SK-N-SH treated with all-trans-retinoic acid at 6 μM for 48 hours (cell line): ENCODE results near the gene SMARCAL1.

Experiments
- ATAC-seq: fragments of 200-7000 bp; cut with Tn5 transposase; 3 replicates; pipeline ENCODE4 v1.9.1; 2020; ENCODE audit warnings: mild to moderate bottlenecking, moderate library complexity
- ARNTL ChIP-seq: fragments of 450-650 bp; formaldehyde crosslinking; IDR thresholded peaks from 2 replicates; pipeline ENCODE4 v1.5.0; 2020; ENCODE audit warnings: low read depth, mild to moderate bottlenecking, moderate library complexity, borderline replicate concordance
- BACH2 ChIP-seq: fragments of 250-450 bp; sonication (Bioruptor Pico); IDR thresholded peaks from 2 replicates; pipeline ENCODE4 v1.9.0; 2021; ENCODE audit warnings: mild to moderate bottlenecking, borderline replicate concordance
- CREB5 ChIP-seq: fragments of 250-450 bp; sonication (Bioruptor Pico); IDR thresholded peaks from 2 replicates; pipeline ENCODE4 v1.5.1; 2020; ENCODE audit warnings: low read depth, mild to moderate bottlenecking, moderate library complexity
- CSDC2 ChIP-seq: fragments of 250-450 bp; sonication (Bioruptor Pico); IDR thresholded peaks from 2 replicates; pipeline ENCODE4 v1.5.0; 2020; ENCODE audit warnings: mild to moderate bottlenecking, moderate library complexity
- CSRNP3 ChIP-seq: fragments of 250-450 bp; sonication (Bioruptor Pico); IDR thresholded peaks from 2 replicates; pipeline ENCODE4 v1.5.1; 2021; ENCODE audit warnings: mild to moderate bottlenecking, moderate library complexity
- ESRRG ChIP-seq: fragments of 250-450 bp; sonication (Bioruptor Pico); IDR thresholded peaks from 2 replicates; pipeline ENCODE4 v1.6.1; 2021; ENCODE audit warnings: mild to moderate bottlenecking
- GLIS3 ChIP-seq: fragments of 250-450 bp; sonication (Bioruptor Pico); IDR thresholded peaks from 2 replicates; pipeline ENCODE4 v1.5.0; 2020; ENCODE audit warnings: mild to moderate bottlenecking, moderate library complexity
- ISL1 ChIP-seq: fragments of 250-450 bp; sonication (Bioruptor Pico); IDR thresholded peaks from 2 replicates; pipeline ENCODE4 v2.1.2; 2022; ENCODE audit warnings: mild to moderate bottlenecking, moderate library complexity
- OSR1 ChIP-seq: fragments of 250-450 bp; sonication (Bioruptor Pico); IDR thresholded peaks from 2 replicates; pipeline ENCODE4 v1.8.0; 2022; ENCODE audit warnings: moderate library complexity, mild to moderate bottlenecking, inconsistent platforms
- PATZ1 ChIP-seq: fragments of 250-450 bp; sonication (Bioruptor Pico); IDR thresholded peaks from 2 replicates; pipeline ENCODE4 v1.8.0; 2020; ENCODE audit warnings: mild to moderate bottlenecking, moderate library complexity, borderline replicate concordance
- POU6F1 ChIP-seq: fragments of 250-450 bp; sonication (Bioruptor Pico); IDR thresholded peaks from 2 replicates; pipeline ENCODE4 v1.8.0; 2021; ENCODE audit warnings: low read depth, mild to moderate bottlenecking, moderate library complexity, borderline replicate concordance
- PPARA ChIP-seq: fragments of 250-450 bp; sonication (Bioruptor Pico); IDR thresholded peaks from 2 replicates; pipeline ENCODE4 v1.5.0; 2020; ENCODE audit warnings: mild to moderate bottlenecking, borderline replicate concordance
- RARB ChIP-seq: fragments of 250-450 bp; sonication (Bioruptor Pico); IDR thresholded peaks from 2 replicates; pipeline ENCODE4 v1.8.0; 2021; ENCODE audit warnings: mild to moderate bottlenecking, moderate library complexity
- SNAI2 ChIP-seq: fragments of 250-450 bp; sonication (Bioruptor Pico); IDR thresholded peaks from 2 replicates; pipeline ENCODE4 v1.5.0; 2020; ENCODE audit warnings: mild to moderate bottlenecking, moderate library complexity
- TCF4 ChIP-seq: fragments of 250-450 bp; sonication (Bioruptor Pico); IDR thresholded peaks from 2 replicates; pipeline ENCODE4 v1.8.0; 2021; ENCODE audit warnings: mild to moderate bottlenecking, moderate library complexity, borderline replicate concordance
- TOX ChIP-seq: fragments of 250-450 bp; sonication (Bioruptor Pico); IDR thresholded peaks from 2 replicates; pipeline ENCODE4 v1.8.0; 2021; ENCODE audit warnings: mild to moderate bottlenecking, moderate library complexity, borderline replicate concordance
- ZC3H10 ChIP-seq: fragments of 250-450 bp; sonication (Bioruptor Pico); IDR thresholded peaks from 2 replicates; pipeline ENCODE4 v1.5.1; 2021; ENCODE audit warnings: mild to moderate bottlenecking, moderate library complexity
- ZFP3 ChIP-seq: fragments of 250-450 bp; sonication (Bioruptor Pico); IDR thresholded peaks from 2 replicates; pipeline ENCODE4 v1.5.0; 2020; ENCODE audit warnings: mild to moderate bottlenecking, moderate library complexity
- ZFP30 ChIP-seq: fragments of 450-650 bp; formaldehyde crosslinking; IDR thresholded peaks from 2 replicates; pipeline ENCODE4 v1.5.0; 2022; ENCODE audit warnings: mild to moderate bottlenecking, moderate library complexity
- ZNF565 ChIP-seq: fragments of 450-650 bp; formaldehyde crosslinking; conservative IDR thresholded peaks from 2 replicates; pipeline ENCODE4 v1.5.0; 2020; ENCODE audit warnings: low read depth, mild to moderate bottlenecking, moderate library complexity
- ZNF70 ChIP-seq: fragments of 450-650 bp; formaldehyde crosslinking; IDR thresholded peaks from 2 replicates; pipeline ENCODE4 v1.5.0; 2020; ENCODE audit warnings: mild to moderate bottlenecking, moderate library complexity
- ZNF8 ChIP-seq: fragments of 450-650 bp; formaldehyde crosslinking; IDR thresholded peaks from 2 replicates; pipeline ENCODE4 v1.5.0; 2020; ENCODE audit warnings: mild to moderate bottlenecking, moderate library complexity

Gene SMARCAL1

GRCh38 chr2:216516730-216517350 lies 104.6 kb downstream of the SMARCAL1 start:
- no peak for TF ChIP-seq RARB (CRISPR knock-in tag)
- no peak for TF ChIP-seq TCF4 (CRISPR knock-in tag)
- TF ChIP-seq OSR1 (CRISPR knock-in tag): no peak
- TF ChIP-seq GLIS3 (CRISPR knock-in tag): no peak
- TF ChIP-seq CREB5: no peak
- TF ChIP-seq CSRNP3: no peak
- TF ChIP-seq ISL1 (CRISPR knock-in tag): no peak
- TF ChIP-seq ESRRG (CRISPR knock-in tag): no peak
- no peak for TF ChIP-seq ZNF565 (CRISPR knock-in tag)
- no peak for TF ChIP-seq BACH2
- TF ChIP-seq ZFP30 (CRISPR knock-in tag): no peak
- TF ChIP-seq PATZ1 (CRISPR knock-in tag): no peak
- TF ChIP-seq ARNTL (CRISPR knock-in tag): no peak
- no peak for TF ChIP-seq ZFP3 (CRISPR knock-in tag)
- no peak for TF ChIP-seq TOX (CRISPR knock-in tag)
- TF ChIP-seq SNAI2 (CRISPR knock-in tag): no peak
- TF ChIP-seq ZNF70 (CRISPR knock-in tag): no peak
- no peak for TF ChIP-seq CSDC2 (CRISPR knock-in tag)
- TF ChIP-seq PPARA (CRISPR knock-in tag): no peak
- no peak for TF ChIP-seq ZC3H10 (CRISPR knock-in tag)
- ATAC-seq: peak; percentile 74

GRCh38 chr2:216517447-216518225 lies 105.4 kb downstream of the SMARCAL1 start:
- no peak for ATAC-seq

GRCh38 chr2:216518566-216519119 lies 106.4 kb downstream of the SMARCAL1 start:
- ATAC-seq: peak; percentile 12; the same call in 2 of the 3 replicates

More at GRCh38 chr2:216517447-216518225, 105.4 kb downstream of the SMARCAL1 start:
- TF ChIP-seq ZFP30 (CRISPR knock-in tag): no peak
- TF ChIP-seq ZNF8 (CRISPR knock-in tag): no peak
- TF ChIP-seq CSRNP3: no peak
- TF ChIP-seq CREB5: no peak
- TF ChIP-seq ZNF565 (CRISPR knock-in tag): no peak
- no peak for TF ChIP-seq CSDC2 (CRISPR knock-in tag)
- no peak for TF ChIP-seq ISL1 (CRISPR knock-in tag)
- no peak for TF ChIP-seq ARNTL (CRISPR knock-in tag)
- TF ChIP-seq OSR1 (CRISPR knock-in tag): no peak
- no peak for TF ChIP-seq ZFP3 (CRISPR knock-in tag)
- TF ChIP-seq TCF4 (CRISPR knock-in tag): no peak
- no peak for TF ChIP-seq BACH2
- TF ChIP-seq ESRRG (CRISPR knock-in tag): no peak
- no peak for TF ChIP-seq POU6F1 (CRISPR knock-in tag)
- no peak for TF ChIP-seq TOX (CRISPR knock-in tag)
